GM12865 (cell line): ENCODE data around the gene CERS6.

Source experiments
- DNase-seq: peaks from one replicate; pipeline ENCODE4 v3.0.0; 2010; ENCODE audit warnings: low read depth
- H3K4me3 ChIP-seq: 2 replicates; pipeline ENCODE4 v1.5.1; 2011; ENCODE audit warnings: mild to moderate bottlenecking, low read depth, low read length, control low read depth
- TF ChIP-seq, protein P1 (sequence below): IDR thresholded peaks from 2 replicates; pipeline ENCODE4 v1.5.1; 2011; ENCODE audit warnings: low read length, control low read depth, low read depth, inconsistent platforms; ENCODE audit not compliant: insufficient read depth; ENCODE audit errors: missing control alignments

Gene CERS6

DNA sequence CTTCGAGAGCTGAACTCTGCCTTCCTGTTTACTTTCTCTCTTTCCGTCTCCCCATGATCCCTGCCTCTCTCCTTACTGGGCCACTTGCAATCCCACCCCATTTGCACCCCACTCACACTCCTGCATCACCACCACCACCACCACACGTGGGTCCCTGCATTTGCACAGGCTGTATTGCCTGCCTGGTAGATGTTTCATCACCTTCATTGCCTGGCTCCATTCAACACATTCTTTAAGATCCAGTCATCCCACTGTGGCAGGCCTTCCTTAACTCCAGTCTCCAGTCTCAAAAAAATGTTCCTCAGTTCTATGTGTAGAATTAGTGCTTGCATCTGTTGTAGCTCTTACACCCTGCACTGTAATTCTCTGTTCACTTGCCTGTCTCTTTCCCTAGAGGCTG, 360.3 kb downstream of the CERS6 start:
- H3K4me3 ChIP-seq = no peak overlapping the region
- no peak for DNase-seq
- TF ChIP-seq, protein P1, sequence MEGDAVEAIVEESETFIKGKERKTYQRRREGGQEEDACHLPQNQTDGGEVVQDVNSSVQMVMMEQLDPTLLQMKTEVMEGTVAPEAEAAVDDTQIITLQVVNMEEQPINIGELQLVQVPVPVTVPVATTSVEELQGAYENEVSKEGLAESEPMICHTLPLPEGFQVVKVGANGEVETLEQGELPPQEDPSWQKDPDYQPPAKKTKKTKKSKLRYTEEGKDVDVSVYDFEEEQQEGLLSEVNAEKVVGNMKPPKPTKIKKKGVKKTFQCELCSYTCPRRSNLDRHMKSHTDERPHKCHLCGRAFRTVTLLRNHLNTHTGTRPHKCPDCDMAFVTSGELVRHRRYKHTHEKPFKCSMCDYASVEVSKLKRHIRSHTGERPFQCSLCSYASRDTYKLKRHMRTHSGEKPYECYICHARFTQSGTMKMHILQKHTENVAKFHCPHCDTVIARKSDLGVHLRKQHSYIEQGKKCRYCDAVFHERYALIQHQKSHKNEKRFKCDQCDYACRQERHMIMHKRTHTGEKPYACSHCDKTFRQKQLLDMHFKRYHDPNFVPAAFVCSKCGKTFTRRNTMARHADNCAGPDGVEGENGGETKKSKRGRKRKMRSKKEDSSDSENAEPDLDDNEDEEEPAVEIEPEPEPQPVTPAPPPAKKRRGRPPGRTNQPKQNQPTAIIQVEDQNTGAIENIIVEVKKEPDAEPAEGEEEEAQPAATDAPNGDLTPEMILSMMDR = no peak

DNA sequence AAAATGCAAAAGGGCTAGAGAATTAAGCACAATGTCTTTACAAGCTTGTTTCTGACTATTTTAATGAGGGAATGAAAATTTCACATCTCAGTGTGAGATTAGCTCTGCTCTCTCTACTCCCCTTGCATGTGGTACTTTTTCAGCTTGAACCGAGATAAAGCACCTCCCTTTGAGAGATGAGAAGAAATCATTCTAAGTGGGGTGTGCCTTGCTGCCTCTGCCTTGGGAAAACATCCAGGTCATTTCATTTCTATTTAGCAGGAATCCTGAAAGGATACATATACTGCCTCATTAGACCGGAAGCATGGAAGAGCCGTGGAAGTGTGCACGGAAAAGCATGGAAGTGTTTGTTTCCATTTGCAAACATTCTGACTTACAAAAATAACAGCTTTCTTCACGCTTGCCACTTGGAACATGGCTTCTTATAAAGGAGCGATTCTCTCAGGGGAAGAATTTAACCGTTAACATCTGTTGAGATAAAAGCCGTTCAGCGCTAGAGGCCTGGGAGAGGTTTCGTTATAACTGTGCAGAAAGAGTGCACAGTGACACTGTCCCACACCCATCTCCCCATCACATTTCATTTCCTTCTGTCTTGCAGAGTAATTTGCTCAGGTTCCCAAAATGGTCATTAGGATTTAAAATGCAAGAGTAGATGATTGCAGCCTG, 363.1 kb downstream of the CERS6 start:
- TF ChIP-seq, protein P1 = no peak
- no peak for DNase-seq
- no peak overlapping the region for H3K4me3 ChIP-seq

DNA sequence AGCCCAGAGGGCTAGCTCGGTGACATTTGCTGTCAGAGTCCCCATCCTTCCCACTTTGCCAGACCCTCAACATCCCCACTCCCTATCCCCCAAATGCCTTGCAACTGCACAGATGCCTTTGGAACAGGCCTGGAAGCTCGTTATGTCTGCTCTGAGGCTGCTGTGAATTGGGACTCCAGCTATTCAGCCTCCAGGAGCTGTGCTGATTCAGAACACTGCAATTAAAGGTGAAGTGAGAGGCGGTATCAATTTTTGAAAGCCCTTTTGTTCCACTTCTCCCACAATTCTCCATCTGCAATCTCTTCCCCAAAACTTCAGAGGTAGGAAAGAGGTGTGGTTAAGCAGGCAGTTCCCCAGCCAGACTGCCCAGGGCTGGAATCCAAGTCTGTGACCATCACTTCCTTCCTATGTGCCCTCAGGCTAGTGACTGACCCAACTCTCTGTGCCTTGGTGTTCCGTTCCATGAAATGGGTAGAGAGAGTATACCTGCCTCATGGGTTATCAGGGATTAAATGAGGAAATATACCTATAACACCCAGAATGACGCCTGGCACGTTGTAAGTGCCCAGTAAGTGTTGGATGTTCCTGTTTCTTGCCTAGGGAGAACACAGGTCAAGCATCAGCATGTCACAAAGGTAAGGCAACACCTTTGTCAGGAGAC, 363.9 kb downstream of the CERS6 start:
- no peak for DNase-seq
- H3K4me3 ChIP-seq = no peak overlapping the region
- TF ChIP-seq, protein P1 = no peak

DNA sequence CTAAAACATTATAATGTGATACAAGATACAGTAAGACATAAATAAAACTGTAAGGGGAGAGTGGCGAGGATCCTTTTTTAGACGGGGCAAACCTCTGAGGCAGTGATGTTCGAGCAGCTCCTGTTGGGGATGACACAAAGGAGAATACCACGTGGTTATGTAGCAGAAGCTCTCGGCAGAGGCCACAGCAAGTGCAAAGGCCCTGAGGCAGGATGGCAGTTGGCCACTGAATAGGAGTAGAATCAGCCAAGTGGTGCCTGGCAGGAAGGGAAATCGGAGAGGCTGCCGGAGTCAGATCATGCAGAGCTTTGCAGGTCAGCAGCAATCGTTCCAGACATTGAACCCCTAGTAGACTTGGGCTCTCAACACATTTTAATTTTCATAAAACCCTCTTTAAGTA, 365.5 kb downstream of the CERS6 start:
- no peak for DNase-seq
- no peak overlapping the region for H3K4me3 ChIP-seq
- TF ChIP-seq, protein P1 = no peak

DNA sequence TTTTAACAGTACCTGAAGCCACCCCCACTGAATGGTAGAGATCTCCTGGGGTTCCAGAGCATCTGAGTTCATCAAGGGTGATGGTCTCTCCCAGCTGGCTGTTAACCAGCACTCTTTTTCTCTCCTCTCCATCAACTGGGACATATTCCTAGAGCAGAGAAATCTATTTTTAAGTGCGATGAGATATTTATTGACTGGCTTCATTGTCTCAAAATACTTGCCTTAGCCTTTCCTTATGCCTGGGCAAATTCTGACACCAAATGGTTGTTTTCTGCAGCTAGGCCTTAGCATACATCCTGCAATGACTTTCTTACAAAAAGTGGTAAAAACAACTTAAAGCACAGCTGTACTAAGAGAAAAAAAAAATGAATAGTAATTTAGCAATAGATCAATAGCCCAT, 365.9 kb downstream of the CERS6 start:
- TF ChIP-seq, protein P1 = no peak
- H3K4me3 ChIP-seq = no peak overlapping the region
- no peak for DNase-seq
